ENCODE measurements around the gene CSF1.

DNA sequence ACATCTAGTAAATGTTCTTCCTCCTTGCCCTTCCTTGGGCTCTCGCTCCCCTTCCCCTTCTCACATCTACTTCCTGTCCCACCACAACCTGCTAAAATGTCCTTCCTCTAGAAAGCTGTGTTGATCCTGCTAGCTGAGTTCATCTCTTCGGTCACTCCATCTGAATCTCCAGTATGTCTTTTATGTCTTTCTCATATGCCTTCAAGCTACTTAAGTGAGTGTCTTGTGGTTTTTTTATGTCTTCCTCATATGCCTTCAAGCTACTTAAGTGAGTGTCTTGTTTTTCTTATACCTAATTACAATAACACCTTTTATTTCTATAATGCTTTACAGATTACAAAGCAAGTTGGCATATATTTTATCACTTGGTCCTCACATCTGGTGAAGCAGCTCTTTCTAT, 33.9 kb downstream of the CSF1 start:
- TF ChIP-seq, protein P1, sequence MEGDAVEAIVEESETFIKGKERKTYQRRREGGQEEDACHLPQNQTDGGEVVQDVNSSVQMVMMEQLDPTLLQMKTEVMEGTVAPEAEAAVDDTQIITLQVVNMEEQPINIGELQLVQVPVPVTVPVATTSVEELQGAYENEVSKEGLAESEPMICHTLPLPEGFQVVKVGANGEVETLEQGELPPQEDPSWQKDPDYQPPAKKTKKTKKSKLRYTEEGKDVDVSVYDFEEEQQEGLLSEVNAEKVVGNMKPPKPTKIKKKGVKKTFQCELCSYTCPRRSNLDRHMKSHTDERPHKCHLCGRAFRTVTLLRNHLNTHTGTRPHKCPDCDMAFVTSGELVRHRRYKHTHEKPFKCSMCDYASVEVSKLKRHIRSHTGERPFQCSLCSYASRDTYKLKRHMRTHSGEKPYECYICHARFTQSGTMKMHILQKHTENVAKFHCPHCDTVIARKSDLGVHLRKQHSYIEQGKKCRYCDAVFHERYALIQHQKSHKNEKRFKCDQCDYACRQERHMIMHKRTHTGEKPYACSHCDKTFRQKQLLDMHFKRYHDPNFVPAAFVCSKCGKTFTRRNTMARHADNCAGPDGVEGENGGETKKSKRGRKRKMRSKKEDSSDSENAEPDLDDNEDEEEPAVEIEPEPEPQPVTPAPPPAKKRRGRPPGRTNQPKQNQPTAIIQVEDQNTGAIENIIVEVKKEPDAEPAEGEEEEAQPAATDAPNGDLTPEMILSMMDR (IDR thresholded peaks at IDR 0.05) = no peak
- TF ChIP-seq POLR2A (IDR thresholded peaks at IDR 0.05) = no peak

Data from breast epithelium (tissue), 3 donors.